Muscle layer of duodenum (tissue), 2 donors: ENCODE measurements around the gene STX18.
"Not testable (repeated sequence)": the region's sequence is repeated elsewhere in the genome, so short reads cannot be mapped to it uniquely, and the experiment has no call there.

Experiments
- H3K27ac ChIP-seq: one replicate; pipeline ENCODE4 v1.7.0; 2013; ENCODE audit warnings: mild to moderate bottlenecking, low read length
- H3K27me3 ChIP-seq: one replicate; pipeline ENCODE4 v1.7.0; 2013; ENCODE audit warnings: low read depth, mild to moderate bottlenecking, control low read depth, low read length
- H3K36me3 ChIP-seq, 2 donors: one replicate each; pipeline ENCODE4 v1.7.0; 2013; ENCODE audit warnings: low read length in 2 of 2, control low read depth in 1 of 2, mild to moderate bottlenecking in 1 of 2; ENCODE audit not compliant: insufficient read depth in 2 of 2, control insufficient read depth in 1 of 2
- H3K4me1 ChIP-seq, 2 donors: one replicate each; pipeline ENCODE4 v1.7.0; 2013; ENCODE audit warnings: low read length in 2 of 2, mild to moderate bottlenecking in 2 of 2, control low read depth in 1 of 2, moderate library complexity in 1 of 2; ENCODE audit not compliant: insufficient read depth in 2 of 2, control insufficient read depth in 1 of 2
- H3K4me3 ChIP-seq, 2 donors: one replicate each; pipeline ENCODE4 v1.7.0; 2013; ENCODE audit warnings: low read length in 2 of 2, low read depth in 1 of 2, mild to moderate bottlenecking in 1 of 2
- H3K9me3 ChIP-seq, 2 donors: one replicate each; pipeline ENCODE4 v1.7.0; 2013; ENCODE audit warnings: low read length in 2 of 2, control low read depth in 1 of 2, mild to moderate bottlenecking in 1 of 2; ENCODE audit not compliant: control insufficient read depth in 1 of 2
- donor health status: healthy.

STX18 gene

GRCh38 chr4:4509521-4509920, 32.3 kb downstream of the STX18 start:
- H3K4me3 ChIP-seq = no peak overlapping the region
- H3K36me3 ChIP-seq = no peaks in the 10 kb centered on the region
- no peaks in the 10 kb centered on the region for H3K27me3 ChIP-seq
- H3K9me3 ChIP-seq = no peaks in the 10 kb centered on the region
- H3K27ac ChIP-seq = no peak overlapping the region
- no peaks in the 10 kb centered on the region for H3K4me1 ChIP-seq

GRCh38 chr4:4507923-4508322, 33.9 kb downstream of the STX18 start:
- no peaks in the 10 kb centered on the region for H3K4me1 ChIP-seq
- no peaks in the 10 kb centered on the region for H3K27me3 ChIP-seq
- H3K4me3 ChIP-seq = no peak overlapping the region
- H3K27ac ChIP-seq = no peak overlapping the region
- H3K36me3 ChIP-seq = no peaks in the 10 kb centered on the region
- no peaks in the 10 kb centered on the region for H3K9me3 ChIP-seq

- no peaks in the 10 kb centered on the region for H3K9me3 ChIP-seq
- no peaks in the 10 kb centered on the region for H3K36me3 ChIP-seq
- no peaks in the 10 kb centered on the region for H3K4me1 ChIP-seq
- no peak overlapping the region for H3K4me3 ChIP-seq
- H3K27ac ChIP-seq = no peak overlapping the region
- no peaks in the 10 kb centered on the region for H3K27me3 ChIP-seq
Measured at GRCh38 chr4:4507403-4507802, 34.4 kb downstream of the STX18 start.

- Histone ChIP-seq H3K27me3 (no peaks in the 10 kb centered on the region), H3K27ac (no peak overlapping the region), H3K4me3 (no peak overlapping the region), H3K9me3 (no peaks in the 10 kb centered on the region), H3K4me1 (no peaks in the 10 kb centered on the region), H3K36me3 (no peaks in the 10 kb centered on the region)
Measured at GRCh38 chr4:4506961-4507360, 34.9 kb downstream of the STX18 start.

- not testable (repeated sequence) for H3K36me3 ChIP-seq, H3K27me3 ChIP-seq, H3K4me1 ChIP-seq, H3K27ac ChIP-seq, H3K4me3 ChIP-seq, H3K9me3 ChIP-seq
Measured at GRCh38 chr4:4505211-4505610, 36.6 kb downstream of the STX18 start.

GRCh38 chr4:4504783-4505182, 37.1 kb downstream of the STX18 start:
- Histone ChIP-seq H3K4me3 (no peak overlapping the region), H3K9me3 (no peaks in the 10 kb centered on the region), H3K36me3 (no peaks in the 10 kb centered on the region), H3K4me1 (peaks cover 0 to 4% of the 10 kb centered on the region in 2 donors), H3K27me3 (no peaks in the 10 kb centered on the region), H3K27ac (no peak overlapping the region)

- Histone ChIP-seq H3K9me3 (no peaks in the 10 kb centered on the region), H3K4me1 (peaks cover 0 to 4% of the 10 kb centered on the region in 2 donors), H3K27ac (no peak overlapping the region), H3K27me3 (no peaks in the 10 kb centered on the region), H3K4me3 (peak overlapping the region in 1 of 2 donors; percentile 19), H3K36me3 (no peaks in the 10 kb centered on the region)
Measured at GRCh38 chr4:4502694-4503311, 39.0 kb downstream of the STX18 start.

GRCh38 chr4:4501679-4502078, 40.2 kb downstream of the STX18 start:
- Histone ChIP-seq H3K9me3 (no peaks in the 10 kb centered on the region), H3K4me1 (peaks cover 0 to 4% of the 10 kb centered on the region in 2 donors), H3K27me3 (no peaks in the 10 kb centered on the region), H3K36me3 (no peaks in the 10 kb centered on the region), H3K27ac (no peak overlapping the region), H3K4me3 (no peak overlapping the region)

- Histone ChIP-seq H3K4me3 (no peak overlapping the region), H3K9me3 (no peaks in the 10 kb centered on the region), H3K4me1 (peaks cover 0 to 4% of the 10 kb centered on the region in 2 donors), H3K27me3 (no peaks in the 10 kb centered on the region), H3K36me3 (no peaks in the 10 kb centered on the region), H3K27ac (no peak overlapping the region)
Measured at GRCh38 chr4:4499438-4500123, 42.3 kb downstream of the STX18 start.

- no peaks in the 10 kb centered on the region for H3K9me3 ChIP-seq
Measured at GRCh38 chr4:4496592-4497372, 45.1 kb downstream of the STX18 start.

GRCh38 chr4:4494882-4495281, 47.0 kb downstream of the STX18 start:
- H3K4me1 ChIP-seq = peaks cover 0 to 4% of the 10 kb centered on the region in 2 donors
- H3K4me3 ChIP-seq = no peak overlapping the region
- no peak overlapping the region for H3K27ac ChIP-seq
- H3K36me3 ChIP-seq = no peaks in the 10 kb centered on the region
- H3K9me3 ChIP-seq = no peaks in the 10 kb centered on the region
- H3K27me3 ChIP-seq = no peaks in the 10 kb centered on the region

More at GRCh38 chr4:4496592-4497372, 45.1 kb downstream of the STX18 start:
- no peaks in the 10 kb centered on the region for H3K27me3 ChIP-seq
- no peaks in the 10 kb centered on the region for H3K36me3 ChIP-seq
- no peak overlapping the region for H3K4me3 ChIP-seq
- no peak overlapping the region for H3K27ac ChIP-seq
- H3K4me1 ChIP-seq = peaks cover 3 to 4% of the 10 kb centered on the region in 2 donors
